Caco-2 (cell line): ENCODE data around the gene NBR1. TPM values are rescaled to one million over a fixed set of nuclear protein-coding genes. Genes with fewer than 3 reads are reported as not detected.

Experiments used
- BruUV-seq: library from RNA; stranded (reverse); fragments of 400-500 nt; replicated peaks from 2 replicates; lab custom pipeline; 2021; lab: Mats Ljungman, UMichigan
- CTCF ChIA-PET: fragments of 300-600 bp; sonication (Branson Sonifier 250); formaldehyde crosslinking; loops from one replicate; lab custom pipeline; 2022; ENCODE audit warnings: antibody characterized with exemption; lab: Charles Lee
- POLR2A ChIA-PET: fragments of 300-600 bp; sonication (Branson Sonifier 250); formaldehyde crosslinking; loops from one replicate; lab custom pipeline; 2022; ENCODE audit warnings: antibody characterized with exemption; lab: Charles Lee
- DNase-seq, 2 experiments: peaks; one replicate each; pipeline versions ENCODE4 v3.0.0 to v3.0.0-alpha.2; 2020 to 2022
- H3K27me3 ChIP-seq: replicated peaks from 2 replicates; pipeline ENCODE4 v1.6.0; 2011; ENCODE audit warnings: low read length; ENCODE audit not compliant: control insufficient read depth, insufficient read depth
- H3K36me3 ChIP-seq: 2 replicates; pipeline ENCODE4 v1.5.1; 2011; ENCODE audit warnings: low read length; ENCODE audit not compliant: control insufficient read depth, insufficient read depth
- H3K4me1 ChIP-seq: fragments of 250-450 bp; sonication (Bioruptor Pico); 2 replicates; pipeline ENCODE4 v1.5.1; 2020; ENCODE audit warnings: mild to moderate bottlenecking
- H3K4me3 ChIP-seq: 2 replicates; pipeline ENCODE4 v1.5.1; 2011; ENCODE audit warnings: low read depth, mild to moderate bottlenecking, control low read depth, low read length
- H3K9me3 ChIP-seq: fragments of 250-450 bp; sonication (Bioruptor Pico); 2 replicates; pipeline ENCODE4 v1.5.1; 2020; ENCODE audit warnings: mild to moderate bottlenecking, moderate library complexity
- H3K27ac Mint-ChIP-seq: one replicate; pipeline ENCODE4 v1.8.0; 2022; ENCODE audit warnings: mixed read lengths; ENCODE audit not compliant: unreplicated experiment
- H3K27me3 Mint-ChIP-seq: one replicate; pipeline ENCODE4 v1.8.0; 2022; ENCODE audit warnings: mixed read lengths; ENCODE audit not compliant: insufficient read depth, unreplicated experiment
- H3K36me3 Mint-ChIP-seq: one replicate; pipeline ENCODE4 v1.8.0; 2022; ENCODE audit warnings: mild to moderate bottlenecking, mixed read lengths; ENCODE audit not compliant: insufficient read depth, unreplicated experiment
- H3K4me1 Mint-ChIP-seq: one replicate; pipeline ENCODE4 v1.8.0; 2022; ENCODE audit warnings: low read depth, mixed read lengths; ENCODE audit not compliant: unreplicated experiment
- H3K4me3 Mint-ChIP-seq: one replicate; pipeline ENCODE4 v1.8.0; 2022; ENCODE audit warnings: mild to moderate bottlenecking, moderate library complexity, mixed read lengths; ENCODE audit not compliant: unreplicated experiment
- H3K9me3 Mint-ChIP-seq: one replicate; pipeline ENCODE4 v1.8.0; 2022; ENCODE audit warnings: mixed read lengths; ENCODE audit not compliant: unreplicated experiment
- intact Hi-C: fragments of 100-400 bp; cut with micrococcal nuclease; formaldehyde crosslinking; loops from one replicate; pipeline ENCODE4 v1.10.0; 2022; ENCODE audit not compliant: unreplicated experiment
- total RNA-seq: library from RNA; stranded (reverse); gene quantifications from 2 replicates; pipeline ENCODE4 v1.2.3, GENCODE V29; 2022
- TF ChIP-seq, protein P1 (sequence below), 2 experiments: fragments of 200-600 bp in 1 of 2; IDR thresholded peaks; 1 replicate in 1 of 2; 2 replicates in 1 of 2; pipeline versions ENCODE4 v1.5.1 to v1.8.0; 2011 to 2022; ENCODE audit warnings: antibody characterized with exemption in 1 of 2, control low read depth in 1 of 2, inconsistent platforms in 1 of 2, low read depth in 1 of 2, low read length in 1 of 2, mild to moderate bottlenecking in 1 of 2, moderate library complexity in 1 of 2; ENCODE audit not compliant: insufficient read depth in 1 of 2, severe bottlenecking in 1 of 2, unreplicated experiment in 1 of 2

NBR1 gene
- total RNA-seq, 1 experiment from 2014 or later: 53.9 TPM

GRCh38 chr17:43169561-43170139, 1.4 kb upstream of the NBR1 start:
- ChIA-PET POLR2A (interaction anchor here (0.5 to 1.5 kb wide), 6 partner anchors 42 to 171 kb away, joined by 3 to 7 read pairs (median 6); partner anchors contain the start of genes BRCA1, RPL27 and TMEM106A), CTCF (interaction anchor here (0.6 to 1.2 kb wide), 7 partner anchors 15 to 315 kb away, joined by 3 to 9 read pairs (median 3); partner anchors contain the start of gene RPL27)
- Mint-ChIP-seq H3K4me3 (no peak overlapping the region), H3K9me3 (no peaks in the 10 kb centered on the region), H3K4me1 (peaks cover 22% of the 10 kb centered on the region), H3K27me3 (no peaks in the 10 kb centered on the region), H3K27ac (no peak overlapping the region), H3K36me3 (peaks cover 11% of the 10 kb centered on the region)
- Histone ChIP-seq H3K4me3 (peak overlapping the region; percentile 59), H3K36me3 (no peaks in the 10 kb centered on the region), H3K9me3 (no peaks in the 10 kb centered on the region), H3K27me3 (no peaks in the 10 kb centered on the region), H3K4me1 (peaks cover 28% of the 10 kb centered on the region)
- DNase-seq: peak; percentile 38 to 42
- TSS peak; percentile 27 for BruUV-seq
- TF ChIP-seq, protein P1, sequence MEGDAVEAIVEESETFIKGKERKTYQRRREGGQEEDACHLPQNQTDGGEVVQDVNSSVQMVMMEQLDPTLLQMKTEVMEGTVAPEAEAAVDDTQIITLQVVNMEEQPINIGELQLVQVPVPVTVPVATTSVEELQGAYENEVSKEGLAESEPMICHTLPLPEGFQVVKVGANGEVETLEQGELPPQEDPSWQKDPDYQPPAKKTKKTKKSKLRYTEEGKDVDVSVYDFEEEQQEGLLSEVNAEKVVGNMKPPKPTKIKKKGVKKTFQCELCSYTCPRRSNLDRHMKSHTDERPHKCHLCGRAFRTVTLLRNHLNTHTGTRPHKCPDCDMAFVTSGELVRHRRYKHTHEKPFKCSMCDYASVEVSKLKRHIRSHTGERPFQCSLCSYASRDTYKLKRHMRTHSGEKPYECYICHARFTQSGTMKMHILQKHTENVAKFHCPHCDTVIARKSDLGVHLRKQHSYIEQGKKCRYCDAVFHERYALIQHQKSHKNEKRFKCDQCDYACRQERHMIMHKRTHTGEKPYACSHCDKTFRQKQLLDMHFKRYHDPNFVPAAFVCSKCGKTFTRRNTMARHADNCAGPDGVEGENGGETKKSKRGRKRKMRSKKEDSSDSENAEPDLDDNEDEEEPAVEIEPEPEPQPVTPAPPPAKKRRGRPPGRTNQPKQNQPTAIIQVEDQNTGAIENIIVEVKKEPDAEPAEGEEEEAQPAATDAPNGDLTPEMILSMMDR (IDR thresholded peaks at IDR 0.05; ENCODE audit: insufficient read depth in 1 of 2, low read depth in 1 of 2, low read length in 1 of 2, severe bottlenecking in 1 of 2, unreplicated experiment in 1 of 2): no peak
- intact Hi-C loops: loop anchor here (1.0 to 5.0 kb wide), 5 partner anchors 14 to 193 kb away; partner anchors contain the start of genes BRCA1 and VAT1

GRCh38 chr17:43170140-43170765, 761 bp upstream of the NBR1 start:
- H3K9me3 Mint-ChIP-seq: no peaks in the 10 kb centered on the region
- Histone ChIP-seq H3K9me3 (no peaks in the 10 kb centered on the region), H3K27me3 (no peaks in the 10 kb centered on the region), H3K4me1 (peaks cover 32% of the 10 kb centered on the region), H3K4me3 (peak overlapping the region; percentile 59), H3K36me3 (no peaks in the 10 kb centered on the region)
- no TSS peak for BruUV-seq
- intact Hi-C loops: loop anchor here (1.0 to 5.0 kb wide), 4 partner anchors 45 to 192 kb away; partner anchors contain the start of genes BRCA1 and VAT1
- TF ChIP-seq, protein P1 (IDR thresholded peaks at IDR 0.05; ENCODE audit: insufficient read depth in 1 of 2, low read depth in 1 of 2, low read length in 1 of 2, severe bottlenecking in 1 of 2, unreplicated experiment in 1 of 2): no peak
- no peaks in the 10 kb centered on the region for H3K27me3 Mint-ChIP-seq
- H3K36me3 Mint-ChIP-seq: peaks cover 14% of the 10 kb centered on the region
- H3K4me1 Mint-ChIP-seq: peaks cover 23% of the 10 kb centered on the region
- ChIA-PET POLR2A (interaction anchor here (1.0 to 1.5 kb wide), 2 partner anchors 45 to 56 kb away, joined by 4 to 6 read pairs; partner anchors contain the start of gene BRCA1), CTCF (interaction anchor here (0.6 to 1.2 kb wide), 4 partner anchors 15 to 315 kb away, joined by 3 to 9 read pairs (median 4); partner anchors contain the start of gene RPL27)
- DNase-seq: peak; percentile 95 to 96
- no peak overlapping the region for H3K27ac Mint-ChIP-seq
- no peak overlapping the region for H3K4me3 Mint-ChIP-seq
